Left ventricle myocardium inferior (tissue), 1 donor: ENCODE results near the gene TACR1. TPM values are rescaled to one million over a fixed set of nuclear protein-coding genes. Genes with fewer than 3 reads are reported as not detected.

Experiments used
- DNase-seq: peaks from one replicate; pipeline ENCODE4 v3.0.0-alpha.2; 2020
- H3K27ac ChIP-seq: fragments of 200-600 bp; replicated peaks from 2 replicates; pipeline ENCODE4 v1.8.0; 2021
- H3K27me3 ChIP-seq: fragments of 200-600 bp; 2 replicates; pipeline ENCODE4 v1.8.0; 2021; ENCODE audit warnings: low read depth
- H3K36me3 ChIP-seq: fragments of 200-600 bp; 2 replicates; pipeline ENCODE4 v1.8.0; 2021
- H3K4me1 ChIP-seq: fragments of 200-600 bp; 2 replicates; pipeline ENCODE4 v1.8.0; 2021
- H3K4me3 ChIP-seq: fragments of 200-600 bp; 2 replicates; pipeline ENCODE4 v1.8.0; 2021; ENCODE audit warnings: mild to moderate bottlenecking, moderate library complexity
- H3K9me3 ChIP-seq: fragments of 200-600 bp; replicated peaks from 2 replicates; pipeline ENCODE4 v1.8.0; 2021
- CTCF ChIP-seq: fragments of 200-600 bp; IDR thresholded peaks from 2 replicates; pipeline ENCODE4 v1.8.0; 2021; ENCODE audit warnings: antibody characterized with exemption, mild to moderate bottlenecking, borderline replicate concordance
- intact Hi-C: fragments of 100-400 bp; cut with micrococcal nuclease; formaldehyde crosslinking; loops from one replicate; pipeline ENCODE4 v1.11.0; 2022
- total RNA-seq: library from RNA; stranded (reverse); fragmentation: NEBNext Ultra II Directional; extraction: Animal tissue kit (Norgen Biotek cat#: 25700); gene quantifications from one replicate; pipeline ENCODE4 v1.2.1, GENCODE V29; 2021
- donor health status: DM: no; HTN: yes; CAD: no; lungs with severe emphysema.

Gene TACR1
- total RNA-seq, 1 donor from 2014 or later, result 0.22 TPM

- no peaks in the 10 kb centered on the region for H3K4me1 ChIP-seq
- no peaks in the 10 kb centered on the region for H3K36me3 ChIP-seq
- intact Hi-C loops, result no loop called here
- DNase-seq, result no peak
- no peak overlapping the region for H3K4me3 ChIP-seq
- no peak overlapping the region for H3K27ac ChIP-seq
- no peaks in the 10 kb centered on the region for H3K9me3 ChIP-seq
- no peaks in the 10 kb centered on the region for H3K27me3 ChIP-seq
- TF ChIP-seq CTCF, result no peak
These were observed 86.0 kb downstream of the TACR1 start for GRCh38 chr2:75113231-75113869.

- H3K27ac ChIP-seq, result no peak overlapping the region
- intact Hi-C loops, result no loop called here
- H3K4me3 ChIP-seq, result no peak overlapping the region
These were observed 90.3 kb downstream of the TACR1 start for GRCh38 chr2:75108937-75109482.

DNA sequence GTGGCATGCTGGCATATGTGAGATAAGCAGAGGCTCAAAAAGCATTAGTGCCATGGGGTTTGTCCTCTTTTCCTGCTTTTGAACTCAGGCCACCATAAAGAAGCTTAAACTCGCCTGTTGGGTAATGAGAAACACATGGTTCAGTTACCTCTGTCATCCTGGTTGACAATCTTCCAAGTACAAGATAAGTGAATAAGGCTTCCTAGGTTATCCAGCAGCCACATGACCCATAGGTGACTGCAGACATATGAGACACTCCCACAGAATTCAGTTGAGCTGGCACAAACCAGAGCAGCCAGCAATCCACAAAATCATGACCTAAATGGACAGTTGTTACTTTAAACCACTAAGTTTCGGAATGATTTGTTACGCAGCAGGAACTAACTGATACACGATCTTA lies 97.3 kb downstream of the TACR1 start:
- Histone ChIP-seq H3K27me3 (no peaks in the 10 kb centered on the region), H3K4me3 (no peak overlapping the region), H3K4me1 (no peaks in the 10 kb centered on the region), H3K36me3 (no peaks in the 10 kb centered on the region), H3K27ac (no peak overlapping the region), H3K9me3 (peaks cover 12% of the 10 kb centered on the region)
- DNase-seq, result no peak
- TF ChIP-seq CTCF, result no peak
- intact Hi-C loops, result no loop called here

More at GRCh38 chr2:75108937-75109482, 90.3 kb downstream of the TACR1 start:
- no peak for DNase-seq
- Histone ChIP-seq H3K4me1 (no peaks in the 10 kb centered on the region), H3K36me3 (no peaks in the 10 kb centered on the region), H3K27me3 (no peaks in the 10 kb centered on the region), H3K9me3 (peaks cover 4% of the 10 kb centered on the region)
- no peak for TF ChIP-seq CTCF

DNA sequence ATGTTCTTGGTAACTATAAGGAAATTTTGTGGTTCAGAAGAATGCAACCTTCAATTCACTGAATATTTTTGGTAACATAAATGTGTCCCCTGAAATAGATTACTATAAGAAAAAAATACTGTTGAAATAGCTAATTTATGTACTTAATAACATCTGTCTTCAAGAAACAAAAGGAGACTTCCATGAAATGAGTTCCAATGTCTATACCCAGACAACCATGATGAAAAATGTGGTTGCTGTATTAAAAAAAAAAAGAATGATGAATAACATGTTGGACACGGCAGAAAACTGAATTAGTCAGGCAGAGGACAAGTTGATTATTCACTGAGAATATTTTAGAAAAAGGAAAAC lies 98.5 kb downstream of the TACR1 start:
- Histone ChIP-seq H3K9me3 (peaks cover 12% of the 10 kb centered on the region), H3K4me3 (no peak overlapping the region), H3K4me1 (no peaks in the 10 kb centered on the region), H3K27ac (no peak overlapping the region), H3K36me3 (no peaks in the 10 kb centered on the region), H3K27me3 (no peaks in the 10 kb centered on the region)
- TF ChIP-seq CTCF, result no peak
- intact Hi-C loops, result no loop called here
- no peak for DNase-seq

DNA sequence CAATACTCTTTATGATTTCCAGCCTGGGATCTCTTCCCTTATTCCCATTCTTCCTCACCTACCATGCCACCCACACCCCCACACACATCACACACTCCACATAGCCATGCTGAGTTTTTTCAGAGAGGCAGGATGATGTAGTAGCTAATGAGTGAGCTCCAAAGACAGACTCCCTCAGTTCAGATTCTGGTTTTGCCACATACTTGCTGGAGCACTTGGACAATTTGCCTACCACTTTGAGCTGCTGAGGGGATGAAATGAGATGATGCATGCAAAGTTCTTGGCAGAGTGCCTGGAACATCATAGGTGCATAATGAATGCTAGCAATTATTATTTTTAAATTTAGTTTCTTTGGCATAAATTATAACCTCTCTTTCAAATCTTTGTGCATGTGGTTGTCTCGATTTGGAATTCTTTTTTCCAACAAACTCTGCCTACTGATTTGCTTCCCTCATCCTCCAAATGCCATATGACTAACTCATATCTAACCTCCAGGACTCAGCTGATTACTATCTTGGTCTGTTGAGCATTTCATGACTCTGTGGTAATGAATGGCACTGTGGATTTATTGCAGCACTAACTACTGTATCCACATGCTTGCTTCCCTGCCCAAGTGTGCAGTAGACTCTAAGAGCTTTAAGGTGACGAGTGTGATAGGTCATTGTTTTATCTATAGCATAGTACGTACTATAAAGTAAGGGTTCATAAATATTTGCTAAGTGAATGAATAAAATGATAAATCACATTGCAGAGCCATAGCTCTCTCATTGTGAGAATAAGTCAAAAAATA lies 99.1 kb downstream of the TACR1 start:
- H3K27ac ChIP-seq, result no peak overlapping the region
- intact Hi-C loops, result no loop called here
- DNase-seq, result no peak

More for the DNA sequence above, 99.1 kb downstream of the TACR1 start:
- no peak for TF ChIP-seq CTCF
- Histone ChIP-seq H3K9me3 (peaks cover 12% of the 10 kb centered on the region), H3K4me1 (no peaks in the 10 kb centered on the region), H3K27me3 (no peaks in the 10 kb centered on the region), H3K4me3 (no peak overlapping the region), H3K36me3 (no peaks in the 10 kb centered on the region)
